PC-3 (cell line): ENCODE results near the gene CAPRIN2.

Source experiments
- EZH2 ChIP-seq: fragments of 300-600 bp; sonication (generic); IDR thresholded peaks from one replicate; pipeline ENCODE4 v1.6.1; 2017; ENCODE audit warnings: antibody characterized with exemption, mild to moderate bottlenecking, low read length; ENCODE audit not compliant: unreplicated experiment
- EZH2phosphoT487 ChIP-seq: fragments of 300-600 bp; sonication (generic); IDR thresholded peaks from 2 replicates; pipeline ENCODE4 v1.6.1; 2018; ENCODE audit warnings: mild to moderate bottlenecking, antibody characterized with exemption, low read length, borderline replicate concordance
- TF ChIP-seq, protein P1 (sequence below): fragments of 300-600 bp; sonication (generic); conservative IDR thresholded peaks from 2 replicates; pipeline ENCODE4 v1.5.1; 2017; ENCODE audit warnings: antibody characterized with exemption, low read depth, mild to moderate bottlenecking, low read length

DNA sequence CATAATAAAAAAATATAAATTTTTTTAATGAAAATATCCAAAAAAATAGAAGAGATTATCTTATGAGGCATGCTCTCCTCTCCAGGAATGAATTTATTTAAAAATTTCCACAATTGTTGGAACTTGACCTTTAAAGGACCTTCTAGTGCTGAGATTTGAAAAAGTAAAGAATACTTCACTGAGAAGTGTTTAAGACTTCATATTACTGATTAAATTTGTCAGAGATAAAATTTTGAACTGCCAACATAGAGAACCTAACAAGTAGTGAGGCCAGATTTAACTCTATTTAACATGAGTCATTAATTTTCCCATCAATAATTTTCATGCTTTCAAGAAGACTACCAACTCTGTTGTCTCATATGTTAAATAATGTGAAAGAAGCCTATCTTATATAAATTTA is 14.5 kb downstream of the CAPRIN2 start:
- TF ChIP-seq, protein P1, sequence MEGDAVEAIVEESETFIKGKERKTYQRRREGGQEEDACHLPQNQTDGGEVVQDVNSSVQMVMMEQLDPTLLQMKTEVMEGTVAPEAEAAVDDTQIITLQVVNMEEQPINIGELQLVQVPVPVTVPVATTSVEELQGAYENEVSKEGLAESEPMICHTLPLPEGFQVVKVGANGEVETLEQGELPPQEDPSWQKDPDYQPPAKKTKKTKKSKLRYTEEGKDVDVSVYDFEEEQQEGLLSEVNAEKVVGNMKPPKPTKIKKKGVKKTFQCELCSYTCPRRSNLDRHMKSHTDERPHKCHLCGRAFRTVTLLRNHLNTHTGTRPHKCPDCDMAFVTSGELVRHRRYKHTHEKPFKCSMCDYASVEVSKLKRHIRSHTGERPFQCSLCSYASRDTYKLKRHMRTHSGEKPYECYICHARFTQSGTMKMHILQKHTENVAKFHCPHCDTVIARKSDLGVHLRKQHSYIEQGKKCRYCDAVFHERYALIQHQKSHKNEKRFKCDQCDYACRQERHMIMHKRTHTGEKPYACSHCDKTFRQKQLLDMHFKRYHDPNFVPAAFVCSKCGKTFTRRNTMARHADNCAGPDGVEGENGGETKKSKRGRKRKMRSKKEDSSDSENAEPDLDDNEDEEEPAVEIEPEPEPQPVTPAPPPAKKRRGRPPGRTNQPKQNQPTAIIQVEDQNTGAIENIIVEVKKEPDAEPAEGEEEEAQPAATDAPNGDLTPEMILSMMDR: no peak
- no peak for TF ChIP-seq EZH2
- no peak for TF ChIP-seq EZH2phosphoT487
